Measurements from ENCODE around the gene ZEB1.
"Not testable (repeated sequence)": the region's sequence is repeated elsewhere in the genome, so short reads cannot be mapped to it uniquely, and the experiment has no call there.

The ZEB1 gene

GRCh38 chr10:31427334-31427733 is 108.3 kb downstream of the ZEB1 start:
- not testable (repeated sequence) for H3K18ac ChIP-seq (ENCODE audit: low read length); H3K36me3 ChIP-seq (ENCODE audit: control insufficient read depth, insufficient read depth, low read length); H3K27ac ChIP-seq (ENCODE audit: low read depth, low read length); H3K4me1 ChIP-seq (ENCODE audit: control insufficient read depth, low read depth, low read length); H3K4me2 ChIP-seq (ENCODE audit: low read length); H3K4ac ChIP-seq (ENCODE audit: low read depth, low read length); H2AK5ac ChIP-seq (ENCODE audit: low read length); H4K8ac ChIP-seq (ENCODE audit: low read depth, low read length); H2BK5ac ChIP-seq (ENCODE audit: low read length); H3K56ac ChIP-seq (ENCODE audit: low read length); H3K79me2 ChIP-seq (ENCODE audit: control insufficient read depth, insufficient read depth, low read length); H2BK15ac ChIP-seq (replicated peaks; ENCODE audit: low read depth); H2BK120ac ChIP-seq (ENCODE audit: low read depth, low read length); H3K23ac ChIP-seq (ENCODE audit: low read length); H3K4me3 ChIP-seq (ENCODE audit: low read length); H3K27me3 ChIP-seq (ENCODE audit: insufficient read depth, low read length, poor library complexity); DNase-seq; H4K5ac ChIP-seq (ENCODE audit: low read length); H3K79me1 ChIP-seq (ENCODE audit: low read length); H3K9ac ChIP-seq (ENCODE audit: low read length)
- WGBS (ENCODE audit: extremely low coverage, insufficient coverage, low lambda C conversion rate) = no CpG with 5 or more reads among the region's 10 CpGs

GRCh38 chr10:31428499-31428898 is 109.5 kb downstream of the ZEB1 start:
- not testable (repeated sequence) for H3K4me2 ChIP-seq (ENCODE audit: low read length); H3K27me3 ChIP-seq (ENCODE audit: insufficient read depth, low read length, poor library complexity); H3K56ac ChIP-seq (ENCODE audit: low read length); H3K36me3 ChIP-seq (ENCODE audit: control insufficient read depth, insufficient read depth, low read length); H2AK5ac ChIP-seq (ENCODE audit: low read length); H3K4me1 ChIP-seq (ENCODE audit: control insufficient read depth, low read depth, low read length); H3K79me1 ChIP-seq (ENCODE audit: low read length); H4K5ac ChIP-seq (ENCODE audit: low read length); DNase-seq; H3K9ac ChIP-seq (ENCODE audit: low read length); H3K23ac ChIP-seq (ENCODE audit: low read length); H3K4ac ChIP-seq (ENCODE audit: low read depth, low read length); H3K79me2 ChIP-seq (ENCODE audit: control insufficient read depth, insufficient read depth, low read length); H3K4me3 ChIP-seq (ENCODE audit: low read length); H2BK120ac ChIP-seq (ENCODE audit: low read depth, low read length); H3K18ac ChIP-seq (ENCODE audit: low read length); H4K8ac ChIP-seq (ENCODE audit: low read depth, low read length); H2BK5ac ChIP-seq (ENCODE audit: low read length); H3K27ac ChIP-seq (ENCODE audit: low read depth, low read length); H2BK15ac ChIP-seq (replicated peaks; ENCODE audit: low read depth)

GRCh38 chr10:31431021-31431420 is 112.0 kb downstream of the ZEB1 start:
- no peak for DNase-seq
- H3K4ac ChIP-seq (ENCODE audit: low read depth, low read length) = no peak overlapping the region
- no peaks in the 10 kb centered on the region for H3K4me1 ChIP-seq (ENCODE audit: control insufficient read depth, low read depth, low read length)
- H4K8ac ChIP-seq (ENCODE audit: low read depth, low read length) = no peak overlapping the region
- H3K79me1 ChIP-seq (ENCODE audit: low read length) = no peaks in the 10 kb centered on the region
- H3K18ac ChIP-seq (ENCODE audit: low read length) = no peak overlapping the region
- H2BK5ac ChIP-seq (ENCODE audit: low read length) = no peak overlapping the region
- no peak overlapping the region for H3K56ac ChIP-seq (ENCODE audit: low read length)
- H3K27me3 ChIP-seq (ENCODE audit: insufficient read depth, low read length, poor library complexity) = no peaks in the 10 kb centered on the region
- H3K36me3 ChIP-seq (ENCODE audit: control insufficient read depth, insufficient read depth, low read length) = no peaks in the 10 kb centered on the region
- no peaks in the 10 kb centered on the region for H3K79me2 ChIP-seq (ENCODE audit: control insufficient read depth, insufficient read depth, low read length)
- H3K9ac ChIP-seq (ENCODE audit: low read length) = no peak overlapping the region
- no peak overlapping the region for H2AK5ac ChIP-seq (ENCODE audit: low read length)
- H3K27ac ChIP-seq (ENCODE audit: low read depth, low read length) = no peak overlapping the region
- H2BK120ac ChIP-seq (ENCODE audit: low read depth, low read length) = no peak overlapping the region
- no peak overlapping the region for H2BK15ac ChIP-seq (replicated peaks; ENCODE audit: low read depth)
- no peak overlapping the region for H3K4me3 ChIP-seq (ENCODE audit: low read length)
- H3K4me2 ChIP-seq (ENCODE audit: low read length) = no peak overlapping the region
- no peak overlapping the region for H3K23ac ChIP-seq (ENCODE audit: low read length)
- H4K5ac ChIP-seq (ENCODE audit: low read length) = no peak overlapping the region

GRCh38 chr10:31437959-31438358 is 118.9 kb downstream of the ZEB1 start:
- H3K23ac ChIP-seq (ENCODE audit: low read length) = no peak overlapping the region
- no peak overlapping the region for H3K4me3 ChIP-seq (ENCODE audit: low read length)
- no peak overlapping the region for H2AK5ac ChIP-seq (ENCODE audit: low read length)
- no peak overlapping the region for H3K56ac ChIP-seq (ENCODE audit: low read length)
- H3K4me2 ChIP-seq (ENCODE audit: low read length) = no peak overlapping the region
- no peak overlapping the region for H2BK5ac ChIP-seq (ENCODE audit: low read length)
- H3K27me3 ChIP-seq (ENCODE audit: insufficient read depth, low read length, poor library complexity) = no peaks in the 10 kb centered on the region
- no peak overlapping the region for H4K8ac ChIP-seq (ENCODE audit: low read depth, low read length)
- no peaks in the 10 kb centered on the region for H3K4me1 ChIP-seq (ENCODE audit: control insufficient read depth, low read depth, low read length)
- no peak overlapping the region for H4K5ac ChIP-seq (ENCODE audit: low read length)
- no peak overlapping the region for H2BK120ac ChIP-seq (ENCODE audit: low read depth, low read length)
- H2BK15ac ChIP-seq (replicated peaks; ENCODE audit: low read depth) = no peak overlapping the region
- H3K79me1 ChIP-seq (ENCODE audit: low read length) = no peaks in the 10 kb centered on the region
- H3K9ac ChIP-seq (ENCODE audit: low read length) = no peak overlapping the region
- no peak overlapping the region for H3K18ac ChIP-seq (ENCODE audit: low read length)
- no peaks in the 10 kb centered on the region for H3K36me3 ChIP-seq (ENCODE audit: control insufficient read depth, insufficient read depth, low read length)
- H3K79me2 ChIP-seq (ENCODE audit: control insufficient read depth, insufficient read depth, low read length) = no peaks in the 10 kb centered on the region
- H3K4ac ChIP-seq (ENCODE audit: low read depth, low read length) = no peak overlapping the region
- WGBS (ENCODE audit: extremely low coverage, insufficient coverage, low lambda C conversion rate) = no CpG with 5 or more reads among the region's 4 CpGs
- DNase-seq = no peak
- H3K27ac ChIP-seq (ENCODE audit: low read depth, low read length) = no peak overlapping the region

- no peak overlapping the region for H2AK5ac ChIP-seq (ENCODE audit: low read length)
- no peak for DNase-seq
- no peak overlapping the region for H2BK5ac ChIP-seq (ENCODE audit: low read length)
- WGBS (ENCODE audit: extremely low coverage, insufficient coverage, low lambda C conversion rate) = no CpG with 5 or more reads among the region's 2 CpGs
- H3K4ac ChIP-seq (ENCODE audit: low read depth, low read length) = no peak overlapping the region
- H3K4me1 ChIP-seq (ENCODE audit: control insufficient read depth, low read depth, low read length) = no peaks in the 10 kb centered on the region
- H3K79me1 ChIP-seq (ENCODE audit: low read length) = no peaks in the 10 kb centered on the region
- H2BK15ac ChIP-seq (replicated peaks; ENCODE audit: low read depth) = no peak overlapping the region
- no peaks in the 10 kb centered on the region for H3K27me3 ChIP-seq (ENCODE audit: insufficient read depth, low read length, poor library complexity)
- no peak overlapping the region for H4K5ac ChIP-seq (ENCODE audit: low read length)
- no peak overlapping the region for H2BK120ac ChIP-seq (ENCODE audit: low read depth, low read length)
- H3K56ac ChIP-seq (ENCODE audit: low read length) = no peak overlapping the region
- no peak overlapping the region for H3K4me3 ChIP-seq (ENCODE audit: low read length)
- H3K36me3 ChIP-seq (ENCODE audit: control insufficient read depth, insufficient read depth, low read length) = no peaks in the 10 kb centered on the region
- H3K18ac ChIP-seq (ENCODE audit: low read length) = no peak overlapping the region
- H3K27ac ChIP-seq (ENCODE audit: low read depth, low read length) = no peak overlapping the region
- no peak overlapping the region for H3K23ac ChIP-seq (ENCODE audit: low read length)
- H4K8ac ChIP-seq (ENCODE audit: low read depth, low read length) = no peak overlapping the region
- H3K4me2 ChIP-seq (ENCODE audit: low read length) = no peak overlapping the region
- no peaks in the 10 kb centered on the region for H3K79me2 ChIP-seq (ENCODE audit: control insufficient read depth, insufficient read depth, low read length)
- no peak overlapping the region for H3K9ac ChIP-seq (ENCODE audit: low read length)
Observed at GRCh38 chr10:31451766-31452165, 132.8 kb downstream of the ZEB1 start.

GRCh38 chr10:31456468-31456867 is 137.5 kb downstream of the ZEB1 start:
- Histone ChIP-seq H3K27me3 (ENCODE audit: insufficient read depth, low read length, poor library complexity) (no peaks in the 10 kb centered on the region), H4K8ac (ENCODE audit: low read depth, low read length) (no peak overlapping the region), H2BK5ac (ENCODE audit: low read length) (no peak overlapping the region), H3K18ac (ENCODE audit: low read length) (no peak overlapping the region), H3K23ac (ENCODE audit: low read length) (no peak overlapping the region), H3K79me2 (ENCODE audit: control insufficient read depth, insufficient read depth, low read length) (no peaks in the 10 kb centered on the region), H3K9ac (ENCODE audit: low read length) (no peak overlapping the region), H2AK5ac (ENCODE audit: low read length) (no peak overlapping the region), H3K4ac (ENCODE audit: low read depth, low read length) (no peak overlapping the region), H3K4me2 (ENCODE audit: low read length) (no peak overlapping the region), H2BK120ac (ENCODE audit: low read depth, low read length) (no peak overlapping the region), H2BK15ac (replicated peaks; ENCODE audit: low read depth) (no peak overlapping the region), H3K4me3 (ENCODE audit: low read length) (no peak overlapping the region), H3K27ac (ENCODE audit: low read depth, low read length) (no peak overlapping the region), H3K79me1 (ENCODE audit: low read length) (no peaks in the 10 kb centered on the region), H3K36me3 (ENCODE audit: control insufficient read depth, insufficient read depth, low read length) (no peaks in the 10 kb centered on the region), H4K5ac (ENCODE audit: low read length) (no peak overlapping the region), H3K4me1 (ENCODE audit: control insufficient read depth, low read depth, low read length) (no peaks in the 10 kb centered on the region), H3K56ac (ENCODE audit: low read length) (no peak overlapping the region)
- WGBS (ENCODE audit: extremely low coverage, insufficient coverage, low lambda C conversion rate) = no CpG with 5 or more reads among the region's 1 CpG
- DNase-seq = no peak
